SU-DHL-6 (cell line): Measurements from ENCODE around the gene TMCC2.

Experiments used
- H2AFZ ChIP-seq: fragments of 200-600 bp; sonication (generic); 2 replicates; pipeline ENCODE4 v1.6.1; 2014; ENCODE audit warnings: low read depth, mild to moderate bottlenecking, moderate library complexity, mixed read lengths, antibody characterized with exemption, low read length; ENCODE audit not compliant: severe bottlenecking
- H3F3A ChIP-seq: fragments of 200-600 bp; shearing (Covaris generic); 2 replicates; pipeline ENCODE4 v1.6.0; 2016; ENCODE audit warnings: antibody characterized with exemption, mild to moderate bottlenecking; ENCODE audit not compliant: insufficient read depth
- H3K27ac ChIP-seq: fragments of 200-600 bp; sonication (generic); 2 replicates; pipeline ENCODE4 v1.5.1; 2016; ENCODE audit warnings: low read depth, mild to moderate bottlenecking, low read length, moderate library complexity, mixed read lengths
- H3K27me3 ChIP-seq: fragments of 200-600 bp; sonication (generic), shearing (Covaris generic); 2 replicates; pipeline ENCODE4 v1.6.0; 2014; ENCODE audit warnings: mild to moderate bottlenecking, low read length
- H3K36me3 ChIP-seq: fragments of 200-600 bp; sonication (generic); 2 replicates; pipeline ENCODE4 v1.6.1; 2014; ENCODE audit warnings: mild to moderate bottlenecking, low read length, mixed read lengths
- H3K4me2 ChIP-seq: fragments of 300-600, 200-600 bp; shearing (Covaris generic), sonication (generic); 2 replicates; pipeline ENCODE4 v1.6.0; 2014; ENCODE audit warnings: low read length, low read depth, mild to moderate bottlenecking; ENCODE audit not compliant: poor library complexity, severe bottlenecking
- H3K4me3 ChIP-seq: fragments of 200-600 bp; sonication (generic); 2 replicates; pipeline ENCODE4 v1.5.1; 2014; ENCODE audit warnings: antibody characterized with exemption, low read length, mild to moderate bottlenecking, mixed read lengths; ENCODE audit not compliant: insufficient read depth, poor library complexity, severe bottlenecking
- H3K79me2 ChIP-seq: fragments of 200-600 bp; sonication (generic); 2 replicates; pipeline ENCODE4 v1.6.1; 2014; ENCODE audit warnings: mild to moderate bottlenecking, low read length, moderate library complexity; ENCODE audit not compliant: insufficient read depth
- H3K9ac ChIP-seq: fragments of 200-600 bp; sonication (generic); 2 replicates; pipeline ENCODE4 v1.7.0; 2014; ENCODE audit warnings: mild to moderate bottlenecking, low read length
- H3K9me2 ChIP-seq: fragments of 200-600 bp; sonication (generic); replicated peaks from 2 replicates; pipeline ENCODE4 v1.6.1; 2014; ENCODE audit warnings: low read length; ENCODE audit not compliant: insufficient read depth
- H3K9me3 ChIP-seq: fragments of 200-600 bp; sonication (generic); 2 replicates; pipeline ENCODE4 v1.6.1; 2014; ENCODE audit warnings: low read length, mixed read lengths; ENCODE audit not compliant: insufficient read depth
- H4K20me1 ChIP-seq: fragments of 200-600 bp; sonication (generic); 2 replicates; pipeline ENCODE4 v1.6.1; 2014; ENCODE audit warnings: low read depth, mild to moderate bottlenecking, antibody characterized with exemption, low read length, moderate library complexity, mixed read lengths
- CTCF ChIP-seq: fragments of 200-600 bp; sonication (generic); IDR thresholded peaks from one replicate; pipeline ENCODE4 v1.5.1; 2017; ENCODE audit warnings: antibody characterized with exemption, mild to moderate bottlenecking, low read length, moderate library complexity; ENCODE audit not compliant: insufficient read depth, poor library complexity, severe bottlenecking
- EZH2phosphoT487 ChIP-seq: fragments of 200-600 bp; sonication (generic), shearing (Covaris generic); conservative IDR thresholded peaks from 2 replicates; pipeline ENCODE4 v1.6.1; 2018; ENCODE audit warnings: mild to moderate bottlenecking, antibody characterized with exemption, low read length, moderate library complexity, mixed read lengths

TMCC2 gene

GRCh38 chr1:205258261-205258691 is 30.5 kb downstream of the TMCC2 start:
- H3K27ac ChIP-seq: no peak overlapping the region
- H3K27me3 ChIP-seq: no peaks in the 10 kb centered on the region
- H3K79me2 ChIP-seq: no peaks in the 10 kb centered on the region
- H4K20me1 ChIP-seq: no peaks in the 10 kb centered on the region
- H3K9me3 ChIP-seq: no peaks in the 10 kb centered on the region
- no peak for TF ChIP-seq CTCF
- no peak for TF ChIP-seq EZH2phosphoT487
- no peak overlapping the region for H2AFZ ChIP-seq
- no peak overlapping the region for H3K9ac ChIP-seq
- no peaks in the 10 kb centered on the region for H3K9me2 ChIP-seq
- H3K4me2 ChIP-seq: no peak overlapping the region
- no peaks in the 10 kb centered on the region for H3K36me3 ChIP-seq
- H3F3A ChIP-seq: no peaks in the 10 kb centered on the region
- H3K4me3 ChIP-seq: no peak overlapping the region

- no peaks in the 10 kb centered on the region for H3K36me3 ChIP-seq
- H3K9me3 ChIP-seq: no peaks in the 10 kb centered on the region
- H3K4me3 ChIP-seq: no peak overlapping the region
- no peaks in the 10 kb centered on the region for H3K79me2 ChIP-seq
- H3F3A ChIP-seq: no peaks in the 10 kb centered on the region
- H3K27me3 ChIP-seq: no peaks in the 10 kb centered on the region
- no peak overlapping the region for H2AFZ ChIP-seq
- no peak overlapping the region for H3K4me2 ChIP-seq
- no peaks in the 10 kb centered on the region for H3K9me2 ChIP-seq
- TF ChIP-seq CTCF (no peak), EZH2phosphoT487 (no peak)
- no peaks in the 10 kb centered on the region for H4K20me1 ChIP-seq
- H3K27ac ChIP-seq: no peak overlapping the region
- no peak overlapping the region for H3K9ac ChIP-seq
Observed at GRCh38 chr1:205258719-205259118, 31.0 kb downstream of the TMCC2 start.

GRCh38 chr1:205259324-205259832 is 31.6 kb downstream of the TMCC2 start:
- H3K4me2 ChIP-seq: no peak overlapping the region
- no peak overlapping the region for H3K9ac ChIP-seq
- TF ChIP-seq CTCF (no peak), EZH2phosphoT487 (no peak)
- no peak overlapping the region for H3K27ac ChIP-seq
- H3F3A ChIP-seq: no peaks in the 10 kb centered on the region
- no peaks in the 10 kb centered on the region for H3K79me2 ChIP-seq
- H3K36me3 ChIP-seq: no peaks in the 10 kb centered on the region
- H3K9me3 ChIP-seq: no peaks in the 10 kb centered on the region
- H3K4me3 ChIP-seq: no peak overlapping the region
- H2AFZ ChIP-seq: no peak overlapping the region
- H3K27me3 ChIP-seq: no peaks in the 10 kb centered on the region
- H4K20me1 ChIP-seq: no peaks in the 10 kb centered on the region
- H3K9me2 ChIP-seq: no peaks in the 10 kb centered on the region
